Measurements from ENCODE around the gene SLC2A4RG. TPM values are rescaled to one million over a fixed set of nuclear protein-coding genes. Genes with fewer than 3 reads are reported as not detected.

The SLC2A4RG gene
- total RNA-seq, 1 experiment from 2014 or later, result 12.9 TPM

DNA sequence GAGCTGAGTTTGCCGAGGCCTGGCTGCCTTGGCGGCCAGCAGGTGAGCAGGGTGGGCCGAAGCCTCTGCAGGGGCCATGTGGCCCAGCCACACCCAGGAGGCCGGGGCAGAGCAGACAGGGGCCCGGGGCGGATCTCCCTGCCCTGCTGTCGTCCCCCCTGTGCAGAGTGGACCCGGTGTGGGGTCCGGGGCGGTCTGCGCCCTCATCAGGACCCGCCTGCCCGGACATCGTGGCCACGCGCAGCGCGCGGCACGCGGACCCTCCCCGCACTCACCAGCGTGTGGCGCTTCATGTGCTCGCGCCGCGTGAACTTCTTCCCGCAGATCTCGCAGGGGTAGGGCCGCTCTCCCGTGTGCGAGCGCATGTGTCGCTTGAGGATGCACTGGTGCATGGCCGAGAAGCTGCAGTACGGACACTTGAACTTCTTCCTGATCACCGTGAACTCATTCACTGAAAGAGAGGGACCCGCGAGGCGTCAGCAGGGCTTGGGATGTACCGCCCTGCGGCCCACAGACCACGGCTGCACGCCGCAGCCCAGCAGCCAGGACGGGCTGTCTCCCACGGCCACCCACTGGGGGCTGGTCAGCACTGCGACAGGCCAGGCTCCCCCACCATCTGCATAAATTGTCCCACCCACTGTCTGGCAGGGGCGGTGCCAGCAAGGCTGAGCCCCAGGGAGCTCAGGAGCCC is 13.0 kb downstream of the SLC2A4RG start:
- no peak for DNase-seq (ENCODE audit: low spot score)

DNA sequence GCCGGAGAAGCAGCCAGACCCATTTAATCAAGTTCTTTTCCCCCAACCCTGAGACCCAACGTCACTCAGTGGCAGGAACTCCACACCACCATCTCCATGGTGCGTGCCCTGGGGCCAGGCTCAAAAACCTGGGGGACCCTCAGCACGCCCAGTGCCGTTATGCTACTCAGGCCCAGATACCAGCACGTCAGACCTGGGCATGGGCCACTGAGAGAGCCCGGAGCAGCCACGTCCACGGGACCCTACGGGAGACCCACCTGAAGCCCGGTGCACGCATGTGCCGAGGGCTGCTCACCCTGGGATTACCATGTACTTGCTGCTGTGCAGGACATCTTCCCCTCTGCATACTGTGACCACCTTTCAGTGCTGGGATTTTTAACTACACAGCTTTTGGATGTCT is 13.8 kb downstream of the SLC2A4RG start:
- DNase-seq (ENCODE audit: low spot score), result no peak

DNA sequence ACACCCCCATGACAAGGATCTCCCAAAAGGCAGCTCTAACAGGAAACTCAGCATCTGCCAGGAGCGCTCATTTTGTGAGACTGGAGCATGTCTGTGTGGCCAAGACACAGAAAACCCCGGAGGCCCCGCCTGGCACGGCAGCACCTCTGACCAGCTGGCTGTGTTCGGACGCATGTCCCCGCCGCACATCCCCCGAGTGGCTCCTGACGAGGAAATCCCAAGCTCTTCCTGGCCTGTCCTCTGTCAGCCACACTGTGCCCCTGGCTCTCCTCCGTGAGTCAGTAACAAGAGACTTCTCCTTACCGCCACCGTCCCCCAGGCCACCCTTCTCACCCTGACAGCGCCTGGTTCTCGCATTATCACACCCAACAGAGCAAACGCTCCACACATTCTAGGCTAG is 14.4 kb downstream of the SLC2A4RG start:
- no peak for DNase-seq (ENCODE audit: low spot score)

DNA sequence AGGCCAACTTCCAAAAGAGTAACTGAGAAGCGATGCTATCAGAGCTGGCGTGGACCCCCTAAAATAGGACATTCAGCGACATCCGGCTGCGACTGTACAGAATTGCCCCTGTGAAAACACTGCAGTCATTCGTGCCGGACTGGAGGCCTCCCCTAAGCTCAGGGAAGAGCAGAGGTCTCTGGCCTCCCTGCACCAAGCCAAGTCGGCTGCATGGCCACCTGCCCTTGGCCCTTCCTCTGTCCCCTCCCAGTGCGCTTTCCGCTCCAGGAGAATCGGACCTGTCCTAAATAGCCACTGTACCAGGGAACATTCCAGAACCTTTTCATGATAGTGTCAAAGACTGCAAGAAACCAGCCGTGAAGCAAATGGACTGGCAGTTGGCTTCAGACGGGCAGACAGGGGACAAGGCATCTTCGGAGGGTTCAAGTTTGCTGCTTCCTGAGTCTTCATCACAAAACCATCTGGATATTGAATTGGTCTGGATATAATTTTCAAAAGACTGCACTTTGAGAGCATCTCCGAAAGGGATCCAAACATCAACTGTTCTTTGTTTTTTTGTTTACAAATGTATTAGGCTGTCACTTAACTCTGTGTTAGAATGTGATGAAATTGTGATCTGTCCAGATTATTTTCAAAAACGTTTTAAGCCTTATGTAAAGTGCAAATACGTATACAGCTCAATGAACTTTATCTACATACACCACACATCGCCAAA is 16.5 kb downstream of the SLC2A4RG start:
- DNase-seq (ENCODE audit: low spot score), result no peak

DNA sequence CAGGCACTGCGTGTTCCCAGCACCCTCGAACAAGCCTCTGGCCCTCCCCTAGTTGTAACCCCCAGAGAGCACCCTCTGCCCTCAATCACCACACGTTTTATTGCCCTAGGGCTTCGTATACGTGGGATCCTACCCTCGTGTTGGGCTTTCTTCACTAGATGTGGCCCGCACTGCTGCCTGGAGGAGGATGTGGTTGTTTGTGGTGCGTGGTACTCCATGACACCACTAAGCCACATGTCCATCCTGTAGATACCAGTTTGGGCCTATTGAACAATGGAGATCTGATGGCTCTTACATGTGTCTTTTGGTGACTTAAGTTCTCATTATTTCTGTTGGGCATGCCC is 17.0 kb downstream of the SLC2A4RG start:
- no peak for DNase-seq (ENCODE audit: low spot score)

DNA sequence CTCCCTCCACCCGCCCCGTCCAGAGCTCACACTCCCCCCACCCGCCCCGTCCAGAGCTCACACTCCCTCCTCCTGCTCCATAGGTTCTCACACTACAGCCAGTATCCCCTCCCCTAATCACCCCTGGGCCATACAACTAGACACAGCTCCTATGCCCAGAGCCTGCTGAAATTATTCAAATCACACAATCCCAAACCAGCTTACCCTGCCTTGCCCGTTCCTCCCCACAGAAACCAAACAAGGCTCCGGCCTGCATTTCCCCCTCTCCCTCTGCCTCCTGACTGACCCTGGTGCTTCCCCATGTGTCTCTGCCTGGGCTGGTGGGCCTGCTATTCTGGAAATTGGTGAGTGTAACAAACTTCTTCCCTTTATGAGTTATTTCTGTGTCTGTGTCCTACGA is 18.6 kb downstream of the SLC2A4RG start:
- DNase-seq (ENCODE audit: low spot score), result no peak

DNA sequence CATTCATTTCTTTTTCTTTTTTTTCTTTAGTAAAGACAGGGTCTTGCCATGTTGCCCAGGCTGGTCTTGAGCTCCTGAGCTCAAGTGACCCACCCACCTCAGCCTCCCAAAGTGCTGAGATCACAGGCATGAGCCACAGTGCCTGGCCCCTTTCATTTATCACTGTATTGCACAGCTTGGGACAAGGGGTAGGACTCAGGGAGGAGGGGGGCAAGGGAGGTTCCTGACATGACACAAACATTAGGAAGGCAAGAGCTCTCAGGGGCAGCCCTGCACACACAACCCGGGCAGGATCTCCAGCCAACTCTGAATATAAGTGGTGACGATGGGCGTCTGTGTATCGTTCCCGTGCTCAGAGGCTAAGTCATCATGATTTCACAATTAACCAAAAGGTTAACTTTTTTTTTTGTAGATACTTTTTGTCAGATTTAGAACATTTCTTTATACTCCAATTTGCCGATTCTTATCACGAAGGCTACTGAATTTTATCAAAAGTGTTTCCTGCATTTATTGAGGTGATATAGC is 19.9 kb downstream of the SLC2A4RG start:
- DNase-seq (ENCODE audit: low spot score), result no peak

DNA sequence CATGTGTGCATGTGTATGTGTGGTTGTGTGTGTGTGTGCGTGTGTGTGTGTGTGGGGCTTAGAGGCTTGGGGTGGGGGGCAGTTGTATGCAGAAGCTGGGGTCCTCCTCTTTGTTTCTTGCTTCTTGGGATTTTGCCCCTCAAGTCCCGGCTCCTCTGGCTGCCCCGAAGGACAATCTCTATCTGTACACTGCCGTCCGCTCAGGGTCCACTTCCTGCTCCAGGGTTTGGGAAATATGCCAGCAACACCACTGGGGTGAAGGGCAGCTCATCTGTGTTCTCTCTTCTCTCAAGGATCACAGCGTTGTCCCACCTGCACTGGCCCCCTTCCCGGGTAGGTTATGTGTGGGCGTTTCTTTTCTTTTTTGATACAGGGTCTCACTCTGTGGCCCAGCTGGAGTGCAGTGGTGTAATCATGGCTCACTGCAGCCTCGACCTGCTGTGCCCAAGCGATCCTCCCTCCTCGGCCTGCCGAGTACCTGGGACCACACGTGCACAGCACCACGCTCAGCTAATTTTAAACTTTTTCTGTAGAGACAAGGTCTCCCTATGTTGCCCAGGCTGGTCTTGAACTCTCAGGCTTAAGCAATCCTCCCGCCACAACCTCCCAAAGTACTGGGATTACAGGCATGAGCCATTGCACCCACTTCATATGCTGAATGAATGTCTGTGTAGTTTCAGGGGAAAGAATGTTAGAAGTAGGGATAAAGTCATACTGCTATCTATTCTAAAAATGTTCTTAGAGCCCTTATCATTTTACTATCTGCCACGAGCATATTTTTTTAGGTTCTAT is 25.7 kb downstream of the SLC2A4RG start:
- no peak for DNase-seq (ENCODE audit: low spot score)

DNA sequence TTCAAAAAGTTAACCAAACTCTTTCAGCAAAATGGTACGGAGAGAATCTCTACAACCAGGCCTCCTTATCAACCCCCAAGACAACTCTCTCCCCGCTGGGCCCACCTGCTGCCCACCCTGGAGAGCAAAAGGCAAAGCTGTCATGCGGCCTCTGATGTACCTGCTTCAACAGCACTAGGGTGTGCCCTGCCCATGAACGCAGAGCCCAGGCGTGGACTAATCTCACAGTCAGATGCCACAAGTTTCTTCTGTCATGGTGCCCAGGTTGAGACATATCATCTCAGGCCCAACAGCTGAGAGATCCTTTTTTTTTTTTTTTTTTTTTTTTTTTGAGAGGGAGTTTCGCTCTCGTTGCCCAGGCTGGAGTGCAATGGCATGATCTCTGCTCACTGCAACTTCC is 26.3 kb downstream of the SLC2A4RG start:
- DNase-seq (ENCODE audit: low spot score), result no peak

DNA sequence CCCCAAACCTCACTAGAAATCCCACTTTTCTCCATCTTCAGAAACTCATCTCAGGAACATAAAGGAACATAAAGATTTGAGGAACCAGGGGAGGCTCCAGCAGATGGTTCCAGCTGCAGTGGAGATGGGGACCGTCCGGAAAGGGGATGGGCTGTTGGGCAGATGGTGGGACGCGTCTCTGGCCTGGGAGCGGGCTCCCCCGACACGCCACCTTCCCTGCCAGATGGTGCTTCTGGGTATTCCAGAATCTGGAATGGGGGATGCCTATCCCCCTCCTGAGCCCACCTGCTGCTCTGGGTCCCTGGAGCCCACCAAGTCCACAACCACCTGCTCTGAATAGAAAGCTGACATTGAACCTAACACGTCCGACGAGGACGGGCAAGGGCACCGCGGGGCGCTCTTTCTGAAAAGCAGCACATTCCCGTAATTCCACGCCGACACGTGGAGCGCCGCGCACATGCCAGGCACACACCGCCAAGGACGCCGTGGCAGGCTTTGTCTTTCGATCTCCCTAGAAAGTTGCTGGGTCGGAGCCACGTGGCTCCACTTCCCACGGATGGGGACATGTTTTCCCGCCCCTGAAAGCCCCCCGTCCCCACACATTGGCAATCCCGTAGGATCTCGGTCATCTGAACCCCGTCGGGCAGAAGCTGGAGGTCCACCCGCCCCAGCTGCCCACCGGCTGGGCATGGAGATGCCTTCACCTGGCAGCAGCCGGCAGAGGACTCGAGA is 27.3 kb downstream of the SLC2A4RG start:
- DNase-seq (ENCODE audit: low spot score), result no peak

DNA sequence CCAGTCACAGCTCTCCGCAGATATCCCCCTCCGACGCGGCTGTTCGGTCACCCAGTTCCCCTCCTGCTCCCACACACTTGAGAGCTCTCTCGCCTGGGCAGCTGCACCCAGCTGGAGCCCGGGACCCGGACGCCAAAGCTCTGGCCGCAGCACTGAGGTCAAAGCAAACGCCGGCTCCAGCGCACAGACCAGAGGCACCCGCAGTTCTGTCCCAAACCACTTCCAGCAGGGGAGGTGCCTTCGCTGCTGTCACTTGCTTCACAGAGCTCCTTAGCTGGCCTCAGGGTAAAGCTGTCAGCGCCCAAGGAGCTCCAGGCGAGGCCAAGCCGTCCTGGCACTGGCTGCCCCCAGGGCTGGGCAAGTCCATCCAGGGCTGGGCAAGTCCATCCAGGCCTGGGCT is 27.9 kb downstream of the SLC2A4RG start:
- DNase-seq (ENCODE audit: low spot score), result no peak

DNA sequence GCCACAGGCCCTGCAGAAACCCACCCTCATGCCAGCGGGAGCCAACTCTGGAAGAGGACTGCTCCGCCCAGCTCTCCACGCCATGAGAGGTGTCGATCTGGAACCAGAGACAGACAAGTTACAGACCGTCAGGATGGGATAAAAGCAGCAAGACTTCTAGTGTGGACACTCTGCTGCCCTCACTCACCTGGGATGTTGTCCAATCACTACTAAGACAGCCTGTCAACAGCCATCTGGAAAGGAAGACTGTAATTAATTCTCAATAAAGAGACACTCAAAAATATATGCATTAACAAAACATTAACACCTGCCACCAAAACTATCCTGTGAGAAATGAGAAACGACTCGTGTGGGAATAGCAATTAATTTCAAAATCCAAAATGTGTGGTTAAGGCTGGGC is 28.3 kb downstream of the SLC2A4RG start:
- no peak for DNase-seq (ENCODE audit: low spot score)

DNA sequence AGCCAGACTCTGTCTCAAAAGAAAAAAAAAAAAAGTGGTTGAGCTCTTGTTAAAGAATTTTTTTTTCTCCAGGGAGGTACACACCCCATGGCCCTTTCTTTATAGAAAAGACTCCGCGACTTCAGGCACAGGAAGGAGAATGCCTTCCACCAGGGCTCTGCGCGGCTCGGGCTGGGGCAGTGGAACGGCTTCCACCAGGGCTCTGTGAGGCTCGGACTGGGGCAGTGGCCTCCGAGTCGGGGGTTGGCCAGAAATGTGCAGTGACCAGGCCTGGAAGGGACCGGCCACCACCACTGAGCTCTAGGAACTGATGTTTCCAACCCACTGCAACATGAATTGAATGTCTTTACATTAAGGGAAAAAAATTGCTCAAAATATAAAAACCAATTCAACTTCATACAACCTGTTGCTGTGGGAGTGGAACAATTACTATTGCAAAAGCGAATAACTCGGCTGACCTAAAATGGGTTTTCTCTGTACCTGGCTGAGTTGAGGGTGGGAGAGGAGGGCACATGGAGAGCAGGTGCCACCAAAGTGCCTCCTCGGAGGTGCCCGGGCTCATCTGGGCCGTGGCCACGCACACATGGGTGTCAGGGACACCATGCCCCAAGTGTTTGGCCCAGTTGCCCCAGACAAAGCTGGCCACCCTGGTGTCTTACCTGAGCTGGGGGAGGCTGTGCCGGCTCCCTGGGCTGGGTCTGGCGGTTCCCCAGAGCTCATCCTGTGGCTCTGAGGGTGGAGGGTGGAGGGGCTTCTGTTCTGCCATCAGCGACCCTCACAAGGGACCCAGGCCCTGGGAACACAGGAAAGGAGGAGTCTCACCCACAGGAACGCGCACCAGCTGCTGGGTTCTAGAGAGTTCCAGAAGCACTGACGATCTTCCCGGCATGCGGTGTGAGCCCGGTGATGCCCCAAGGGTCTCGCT is 29.3 kb downstream of the SLC2A4RG start:
- DNase-seq (ENCODE audit: low spot score), result no peak

DNA sequence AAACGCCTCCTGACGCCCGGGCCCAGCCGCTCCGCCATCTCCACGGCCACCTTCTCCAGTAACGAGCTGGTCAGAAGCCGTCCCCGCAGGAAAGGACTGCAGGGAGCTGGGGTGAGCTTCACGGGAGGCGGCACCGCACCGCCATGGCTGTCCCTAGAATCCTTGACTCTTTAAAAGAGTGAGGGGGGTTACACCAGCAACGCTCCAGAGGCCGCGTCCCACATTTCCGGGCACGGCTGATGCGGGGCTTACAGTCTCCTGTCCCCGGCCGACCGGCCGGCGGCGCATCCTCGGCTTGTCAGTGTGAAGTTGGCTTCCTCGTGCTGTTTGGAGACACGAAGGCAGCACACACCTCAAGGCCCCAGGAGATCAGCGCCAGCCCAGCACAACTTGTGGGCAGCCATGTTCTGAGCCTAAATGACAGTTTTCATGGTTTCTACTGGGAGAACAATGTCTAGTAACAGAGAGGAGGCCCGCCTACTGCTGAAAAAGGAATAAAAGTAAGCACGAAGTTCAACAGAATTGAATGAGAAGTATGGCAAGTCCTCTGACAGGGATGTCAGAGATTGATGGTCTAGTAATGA is 30.4 kb downstream of the SLC2A4RG start:
- no peak for DNase-seq (ENCODE audit: low spot score)

DNA sequence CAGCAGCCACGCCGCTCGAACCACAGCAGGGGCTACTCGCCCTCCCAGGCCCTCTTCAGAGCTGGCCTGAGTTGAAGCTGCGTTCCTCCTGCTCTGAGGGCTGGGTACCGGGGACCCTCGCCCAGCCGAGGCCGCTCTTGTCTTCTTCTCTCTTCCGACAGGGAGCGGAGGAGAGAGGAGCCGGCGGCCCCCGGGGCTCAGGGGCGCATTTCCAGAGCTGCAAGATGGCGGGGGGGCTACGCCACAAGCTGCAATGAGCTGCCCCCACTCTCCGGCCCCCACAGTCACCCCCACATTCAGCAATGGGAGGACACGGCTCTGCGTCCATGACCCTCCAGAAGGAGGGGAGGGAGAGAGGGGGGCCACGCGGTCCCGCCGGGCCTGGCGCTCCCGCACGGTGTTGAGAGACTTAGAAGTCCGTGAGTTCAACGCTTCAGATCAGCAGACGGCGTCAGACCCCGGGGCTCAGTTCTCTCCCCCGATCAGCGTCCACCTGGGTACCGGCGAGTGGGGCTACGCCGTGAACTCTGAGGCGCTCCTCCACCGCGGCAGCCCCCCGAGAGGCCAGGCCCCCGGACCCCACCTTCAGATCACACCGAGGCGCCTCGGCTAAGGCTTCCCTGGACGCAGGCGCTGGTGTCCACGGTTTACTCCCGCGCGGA is 31.6 kb downstream of the SLC2A4RG start:
- DNase-seq (ENCODE audit: low spot score), result no peak

DNA sequence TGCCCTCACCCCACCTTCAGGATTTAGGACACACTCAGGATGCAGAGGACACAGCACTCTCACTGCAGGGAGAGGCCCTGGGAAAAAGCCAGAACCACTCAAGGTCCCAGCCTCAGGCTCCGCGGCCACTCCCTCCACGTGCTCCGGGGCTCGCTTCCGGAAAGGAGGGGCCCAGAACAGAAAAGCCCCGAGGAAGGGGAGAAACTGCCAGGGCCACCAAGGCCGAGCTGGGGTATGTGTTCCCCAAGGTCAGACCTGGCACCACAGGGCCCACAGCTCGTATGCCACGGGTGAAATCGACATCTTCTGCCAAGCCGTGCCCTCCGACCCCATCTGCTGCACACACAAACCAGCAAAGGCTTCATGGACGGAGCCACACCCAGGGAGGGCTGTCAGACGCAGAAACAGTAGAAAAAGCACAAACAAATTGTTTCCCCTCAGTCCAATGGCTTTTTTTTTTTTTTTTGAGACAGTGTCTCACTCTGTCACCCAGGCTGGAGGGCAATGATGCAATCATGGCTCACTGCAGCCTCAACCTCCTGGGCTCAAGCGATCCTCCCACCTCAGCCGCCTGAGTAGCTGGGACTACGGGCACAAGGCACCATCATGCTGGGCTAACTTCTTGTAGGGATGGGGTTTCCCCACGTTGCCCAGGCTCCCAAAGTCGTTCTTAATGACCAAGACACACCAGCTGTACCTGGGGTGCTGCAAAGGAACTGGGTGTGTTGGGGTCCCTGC is 33.4 kb downstream of the SLC2A4RG start:
- no peak for DNase-seq (ENCODE audit: low spot score)

DNA sequence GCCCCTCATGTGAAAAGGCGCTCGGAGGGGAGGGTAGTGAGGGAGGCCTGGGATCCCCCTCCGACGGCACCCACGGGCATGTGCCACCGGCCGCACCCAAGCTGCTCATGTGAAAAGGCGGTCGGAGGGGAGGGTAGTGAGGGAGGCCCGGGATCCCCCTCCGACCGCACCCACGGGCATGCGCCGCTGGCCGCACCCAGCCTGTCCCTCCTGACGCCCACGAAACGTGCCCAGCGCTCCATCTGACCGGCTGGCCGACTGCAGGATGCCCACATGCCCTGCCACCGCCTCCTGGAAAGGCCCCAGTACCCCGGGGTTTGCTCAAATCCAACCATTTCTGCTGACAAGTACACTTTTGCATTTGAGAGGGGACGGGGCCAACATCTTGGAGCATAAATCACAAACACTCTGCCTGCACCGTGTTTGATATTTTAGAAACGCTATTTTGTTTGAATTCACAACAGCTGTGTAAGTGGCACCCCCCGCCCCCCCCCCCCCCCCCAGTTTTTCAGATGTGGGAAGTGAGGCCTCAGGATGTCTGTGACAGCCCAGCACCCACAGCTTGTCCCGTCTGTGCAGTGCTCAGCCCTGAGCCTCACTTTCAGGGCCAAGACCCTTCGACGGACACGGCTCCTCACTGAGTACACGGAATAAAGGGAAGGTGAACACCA is 34.1 kb downstream of the SLC2A4RG start:
- DNase-seq (ENCODE audit: low spot score), result no peak

DNA sequence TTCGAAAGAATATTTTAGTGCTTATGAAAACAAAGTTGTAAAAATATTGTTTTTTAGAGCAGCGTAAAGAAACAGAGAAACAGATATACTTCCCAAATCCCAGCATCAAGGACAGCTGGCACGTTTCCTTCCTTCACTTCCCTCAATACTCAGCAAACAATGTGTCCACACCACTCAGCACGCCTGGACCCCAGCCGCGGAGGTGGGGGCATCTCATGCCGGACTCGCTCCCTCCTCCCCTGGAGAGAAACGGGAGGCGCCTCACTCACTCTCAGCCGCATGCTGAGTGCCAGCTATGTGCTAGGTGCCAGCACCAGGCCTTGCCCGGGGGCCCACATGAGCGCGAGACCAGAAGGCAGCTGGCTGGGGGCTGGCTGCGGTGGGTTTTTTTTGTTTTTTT is 34.7 kb downstream of the SLC2A4RG start:
- no peak for DNase-seq (ENCODE audit: low spot score)

Data from H4 (cell line).